Prostate gland (tissue), 2 donors: Measurements from ENCODE around the gene PNO1.

Experiments used
- POLR2A ChIP-seq: fragments of 450-650 bp; IDR thresholded peaks from one replicate; pipeline ENCODE4 v1.6.1; 2016; ENCODE audit warnings: antibody characterized with exemption, mild to moderate bottlenecking
- POLR2AphosphoS5 ChIP-seq: sonication (generic); formaldehyde crosslinking; IDR thresholded peaks from one replicate; pipeline ENCODE4 v1.6.1; 2017; ENCODE audit warnings: antibody characterized with exemption
- TF ChIP-seq, protein P1 (sequence below), 4 experiments: fragments of 200-600 bp in 2 of 4; fragments of 450-650 bp in 2 of 4; sonication (generic) in 2 of 4; IDR thresholded peaks; 1 replicate in 3 of 4; 2 replicates in 1 of 4; pipeline ENCODE4 v1.5.1; 2016 to 2019; ENCODE audit warnings: antibody characterized with exemption in 4 of 4, mild to moderate bottlenecking in 2 of 4, moderate library complexity in 2 of 4

DNA sequence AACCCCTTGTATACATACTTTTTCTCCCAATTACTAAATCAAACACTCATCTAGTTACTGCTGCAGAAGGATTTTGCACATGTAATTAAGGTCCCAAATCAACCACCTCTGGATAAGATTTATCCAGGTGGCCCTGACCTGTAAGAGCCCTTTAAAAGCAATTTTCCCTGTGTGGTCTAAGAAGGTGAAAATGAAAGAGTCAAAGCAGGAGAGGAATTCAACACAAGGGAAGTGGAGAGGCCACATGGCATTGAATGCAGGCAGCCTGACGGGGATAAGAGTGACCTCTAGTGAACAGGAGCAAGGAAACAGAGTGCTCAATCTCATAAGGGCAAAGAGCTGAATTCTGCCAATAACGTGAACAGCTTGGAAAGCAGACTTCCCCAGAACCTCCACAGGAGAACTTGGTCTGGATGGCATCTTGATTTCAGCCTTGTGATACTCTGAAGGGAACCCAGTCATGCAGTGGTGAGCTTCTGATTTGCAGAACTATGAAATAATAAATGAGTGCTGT lies 67.5 kb downstream of the PNO1 start:
- TF ChIP-seq, protein P1, sequence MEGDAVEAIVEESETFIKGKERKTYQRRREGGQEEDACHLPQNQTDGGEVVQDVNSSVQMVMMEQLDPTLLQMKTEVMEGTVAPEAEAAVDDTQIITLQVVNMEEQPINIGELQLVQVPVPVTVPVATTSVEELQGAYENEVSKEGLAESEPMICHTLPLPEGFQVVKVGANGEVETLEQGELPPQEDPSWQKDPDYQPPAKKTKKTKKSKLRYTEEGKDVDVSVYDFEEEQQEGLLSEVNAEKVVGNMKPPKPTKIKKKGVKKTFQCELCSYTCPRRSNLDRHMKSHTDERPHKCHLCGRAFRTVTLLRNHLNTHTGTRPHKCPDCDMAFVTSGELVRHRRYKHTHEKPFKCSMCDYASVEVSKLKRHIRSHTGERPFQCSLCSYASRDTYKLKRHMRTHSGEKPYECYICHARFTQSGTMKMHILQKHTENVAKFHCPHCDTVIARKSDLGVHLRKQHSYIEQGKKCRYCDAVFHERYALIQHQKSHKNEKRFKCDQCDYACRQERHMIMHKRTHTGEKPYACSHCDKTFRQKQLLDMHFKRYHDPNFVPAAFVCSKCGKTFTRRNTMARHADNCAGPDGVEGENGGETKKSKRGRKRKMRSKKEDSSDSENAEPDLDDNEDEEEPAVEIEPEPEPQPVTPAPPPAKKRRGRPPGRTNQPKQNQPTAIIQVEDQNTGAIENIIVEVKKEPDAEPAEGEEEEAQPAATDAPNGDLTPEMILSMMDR (IDR thresholded peaks at IDR 0.05), result no peak
- TF ChIP-seq POLR2A (no peak), POLR2AphosphoS5 (no peak)
